Smooth muscle cell (in vitro differentiated cells): Measurements from ENCODE around the gene ARF6. TPM values are rescaled to one million over a fixed set of nuclear protein-coding genes. Genes with fewer than 3 reads are reported as not detected.

Source experiments
- DNase-seq: peaks from one replicate; lab custom pipeline; 2025; ENCODE audit not compliant: unreplicated experiment; lab: John Stamatoyannopoulos, UW
- H2AFZ ChIP-seq: fragments of 200-600 bp; sonication (generic); 2 replicates; pipeline ENCODE4 v1.6.0; 2016; ENCODE audit warnings: antibody characterized with exemption, low read depth, mild to moderate bottlenecking
- H3F3A ChIP-seq: fragments of 200-600 bp; sonication (generic); 2 replicates; pipeline ENCODE4 v1.6.0; 2017; ENCODE audit warnings: antibody characterized with exemption, low read depth
- H3K27ac ChIP-seq: fragments of 200-600 bp; sonication (generic); 2 replicates; pipeline ENCODE4 v1.5.1; 2016; ENCODE audit warnings: low read depth, mild to moderate bottlenecking
- H3K27me3 ChIP-seq: fragments of 200-600 bp; sonication (generic); 2 replicates; pipeline ENCODE4 v1.6.1; 2016; ENCODE audit warnings: low read depth, mild to moderate bottlenecking
- H3K36me3 ChIP-seq: fragments of 200-600 bp; sonication (generic); 2 replicates; pipeline ENCODE4 v1.5.1; 2016; ENCODE audit warnings: low read depth
- H3K4me1 ChIP-seq: fragments of 200-600 bp; sonication (generic); 2 replicates; pipeline ENCODE4 v1.5.1; 2016; ENCODE audit warnings: low read depth
- H3K4me2 ChIP-seq: fragments of 200-600 bp; sonication (generic); 2 replicates; pipeline ENCODE4 v1.6.0; 2016; ENCODE audit warnings: mild to moderate bottlenecking
- H3K4me3 ChIP-seq: fragments of 200-600 bp; sonication (generic); 2 replicates; pipeline ENCODE4 v1.5.1; 2016; ENCODE audit warnings: mild to moderate bottlenecking
- H3K79me2 ChIP-seq: fragments of 200-600 bp; sonication (generic); 2 replicates; pipeline ENCODE4 v1.6.0; 2016; ENCODE audit warnings: low read depth, mild to moderate bottlenecking
- H3K9ac ChIP-seq: fragments of 200-600 bp; sonication (generic); 2 replicates; pipeline ENCODE4 v1.6.0; 2016; ENCODE audit warnings: low read depth
- H3K9me3 ChIP-seq: fragments of 200-600 bp; sonication (generic); replicated peaks from 2 replicates; pipeline ENCODE4 v1.5.1; 2016; ENCODE audit warnings: low read depth
- H4K20me1 ChIP-seq: fragments of 200-600 bp; sonication (generic); 2 replicates; pipeline ENCODE4 v1.6.0; 2016; ENCODE audit warnings: low read depth
- WGBS: methylation state at CpG from one replicate; pipeline ENCODE4 v1.1.7; 2016; ENCODE audit warnings: low lambda C conversion rate; 5-methylcytosine and 5-hydroxymethylcytosine counted together
- polyA plus RNA-seq: library from polyadenylated mRNA; unstranded; fragments of >200 nt; fragmentation: Nextera tagmentation; extraction: Ambion mirVana; gene quantifications from 2 replicates; pipeline ENCODE4 v1.2.1, GENCODE V29; 2016
- total RNA-seq: library from RNA; depleted of rRNA; stranded (reverse); fragments of >200 nt; gene quantifications from 2 replicates; pipeline ENCODE4 v1.2.3, GENCODE V29; 2014
- TF ChIP-seq, protein P1 (sequence below): fragments of 200-600 bp; sonication (generic); IDR thresholded peaks from 2 replicates; pipeline ENCODE4 v1.5.1; 2017; ENCODE audit warnings: borderline replicate concordance, mild to moderate bottlenecking, antibody characterized with exemption; ENCODE audit not compliant: insufficient read depth, poor library complexity, severe bottlenecking

ARF6 gene
- total and polyA plus RNA-seq, 2 experiments from 2014 or later = 59.8 to 68.7 TPM

DNA sequence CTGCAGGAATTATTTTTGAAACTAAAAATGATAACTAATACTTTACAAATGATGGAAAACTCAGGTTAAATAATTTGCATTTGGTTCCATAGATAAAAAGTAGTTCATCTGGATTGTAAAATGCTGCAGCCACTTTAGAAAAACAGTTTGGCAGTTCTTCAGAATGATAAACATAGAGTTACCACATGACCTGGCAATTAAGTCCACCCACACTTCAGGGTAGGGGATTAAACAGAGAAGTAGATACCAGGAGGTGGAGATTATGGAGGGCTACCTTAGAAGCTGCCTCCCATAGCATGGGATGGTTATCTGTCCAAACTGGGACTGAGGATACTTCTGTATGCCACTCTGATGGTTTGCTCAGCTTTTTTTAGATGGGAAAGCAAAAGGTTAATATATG lies 22.2 kb downstream of the ARF6 start:
- Histone ChIP-seq H3K27ac (no peak overlapping the region), H3K27me3 (no peaks in the 10 kb centered on the region), H3K4me2 (peak overlapping the region; percentile 49), H2AFZ (peak overlapping the region; percentile 83), H3K4me3 (no peak overlapping the region), H3K9me3 (no peaks in the 10 kb centered on the region), H3K4me1 (peaks cover 3% of the 10 kb centered on the region), H3K36me3 (no peaks in the 10 kb centered on the region), H3F3A (peaks cover 18% of the 10 kb centered on the region), H4K20me1 (no peaks in the 10 kb centered on the region), H3K9ac (no peak overlapping the region), H3K79me2 (no peaks in the 10 kb centered on the region)
- TF ChIP-seq, protein P1, sequence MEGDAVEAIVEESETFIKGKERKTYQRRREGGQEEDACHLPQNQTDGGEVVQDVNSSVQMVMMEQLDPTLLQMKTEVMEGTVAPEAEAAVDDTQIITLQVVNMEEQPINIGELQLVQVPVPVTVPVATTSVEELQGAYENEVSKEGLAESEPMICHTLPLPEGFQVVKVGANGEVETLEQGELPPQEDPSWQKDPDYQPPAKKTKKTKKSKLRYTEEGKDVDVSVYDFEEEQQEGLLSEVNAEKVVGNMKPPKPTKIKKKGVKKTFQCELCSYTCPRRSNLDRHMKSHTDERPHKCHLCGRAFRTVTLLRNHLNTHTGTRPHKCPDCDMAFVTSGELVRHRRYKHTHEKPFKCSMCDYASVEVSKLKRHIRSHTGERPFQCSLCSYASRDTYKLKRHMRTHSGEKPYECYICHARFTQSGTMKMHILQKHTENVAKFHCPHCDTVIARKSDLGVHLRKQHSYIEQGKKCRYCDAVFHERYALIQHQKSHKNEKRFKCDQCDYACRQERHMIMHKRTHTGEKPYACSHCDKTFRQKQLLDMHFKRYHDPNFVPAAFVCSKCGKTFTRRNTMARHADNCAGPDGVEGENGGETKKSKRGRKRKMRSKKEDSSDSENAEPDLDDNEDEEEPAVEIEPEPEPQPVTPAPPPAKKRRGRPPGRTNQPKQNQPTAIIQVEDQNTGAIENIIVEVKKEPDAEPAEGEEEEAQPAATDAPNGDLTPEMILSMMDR = no peak
- no peak for DNase-seq

DNA sequence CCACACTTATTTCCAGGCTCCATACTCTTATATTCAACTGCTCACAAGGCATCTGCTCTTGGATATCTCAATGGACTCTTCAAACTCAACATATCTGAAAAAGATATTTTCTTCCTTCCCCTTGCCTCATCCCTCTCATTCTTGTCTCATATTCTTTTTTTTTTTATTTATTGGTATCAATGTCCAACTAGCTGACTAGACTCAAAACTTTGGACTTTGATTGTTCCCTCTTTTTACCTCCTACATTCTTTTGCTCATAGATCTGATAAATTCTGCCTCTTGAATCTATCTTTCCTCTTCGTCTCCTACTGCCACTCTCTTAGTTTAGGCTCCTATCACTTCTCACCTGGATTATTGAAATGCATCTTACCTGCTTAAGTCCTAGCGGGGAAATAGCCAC lies 25.8 kb downstream of the ARF6 start:
- TF ChIP-seq, protein P1 = no peak
- DNase-seq = no peak
- Histone ChIP-seq H3F3A (peaks cover 6% of the 10 kb centered on the region), H3K4me3 (no peak overlapping the region), H3K36me3 (no peaks in the 10 kb centered on the region), H3K27ac (no peak overlapping the region), H2AFZ (no peak overlapping the region), H3K4me1 (no peaks in the 10 kb centered on the region), H3K4me2 (no peak overlapping the region), H4K20me1 (no peaks in the 10 kb centered on the region), H3K27me3 (no peaks in the 10 kb centered on the region), H3K9ac (no peak overlapping the region), H3K9me3 (no peaks in the 10 kb centered on the region), H3K79me2 (no peaks in the 10 kb centered on the region)
- 93% methylated on average over 2 of the region's 2 CpGs for WGBS

DNA sequence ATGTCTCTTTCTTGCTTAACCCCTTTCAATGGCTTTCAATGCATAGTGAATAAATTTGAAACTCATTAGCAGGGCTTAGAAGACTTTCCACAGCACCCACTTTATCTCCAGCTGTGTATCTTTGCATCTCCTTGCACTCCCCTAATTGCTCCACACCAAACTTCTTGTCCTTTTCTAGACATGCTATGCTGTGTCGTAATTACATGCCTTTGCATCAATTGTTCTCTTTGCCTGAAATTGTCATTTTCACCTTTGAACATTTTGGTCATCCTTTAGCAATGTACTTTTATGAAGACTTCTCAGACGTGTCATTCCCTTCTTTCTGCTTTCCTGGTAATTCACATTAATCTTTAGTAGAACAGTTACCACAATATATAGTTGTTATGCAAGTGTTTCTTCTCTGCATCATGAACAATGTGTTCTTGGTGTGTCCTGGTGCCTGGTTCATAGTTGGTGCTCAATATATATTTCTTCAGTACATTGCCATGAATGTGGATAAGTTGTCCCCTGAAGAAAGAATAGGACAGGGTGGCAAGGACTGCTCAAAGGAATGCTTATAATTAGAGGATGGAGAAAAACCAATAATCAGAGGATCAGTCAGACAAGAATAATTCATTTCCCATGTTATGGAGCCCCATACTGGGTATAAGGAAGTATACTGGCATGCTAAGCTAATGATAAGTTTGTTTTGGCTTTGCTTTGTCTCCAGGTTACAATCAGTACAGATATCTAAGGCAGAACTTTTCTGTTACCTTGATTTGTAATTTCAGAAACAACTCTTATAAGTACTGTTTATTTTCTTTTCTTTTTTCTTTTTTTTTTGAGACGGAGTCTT lies 27.2 kb downstream of the ARF6 start:
- DNase-seq = no peak
- TF ChIP-seq, protein P1 = no peak
- peaks cover 6% of the 10 kb centered on the region for H3F3A ChIP-seq
- 82% methylated on average over 3 of the region's 3 CpGs for WGBS
- no peaks in the 10 kb centered on the region for H3K36me3 ChIP-seq
- H2AFZ ChIP-seq = no peak overlapping the region
- H3K27ac ChIP-seq = no peak overlapping the region
- no peak overlapping the region for H3K9ac ChIP-seq
- no peak overlapping the region for H3K4me3 ChIP-seq
- no peaks in the 10 kb centered on the region for H3K79me2 ChIP-seq
- H3K27me3 ChIP-seq = no peaks in the 10 kb centered on the region
- no peaks in the 10 kb centered on the region for H4K20me1 ChIP-seq
- no peaks in the 10 kb centered on the region for H3K9me3 ChIP-seq
- no peaks in the 10 kb centered on the region for H3K4me1 ChIP-seq
- no peak overlapping the region for H3K4me2 ChIP-seq

DNA sequence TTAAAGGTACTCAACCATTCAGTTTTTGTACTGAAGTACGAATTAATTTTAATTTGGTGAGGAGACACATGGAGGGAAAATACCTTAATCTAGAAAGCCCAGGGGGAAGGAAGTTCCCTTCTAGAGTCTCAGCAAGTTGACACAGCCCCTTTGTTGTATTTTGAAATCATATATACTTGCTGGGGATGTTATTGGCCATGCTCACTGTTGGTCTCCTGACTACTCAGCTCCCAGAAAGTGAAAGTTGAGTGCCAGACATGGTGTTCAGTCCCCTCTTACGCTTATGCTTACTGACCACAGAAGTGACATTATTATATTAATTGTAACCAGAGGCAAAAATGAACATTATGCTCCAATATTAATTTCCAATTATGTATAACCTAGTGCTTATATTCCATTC lies 28.1 kb downstream of the ARF6 start:
- Histone ChIP-seq H3K27ac (no peak overlapping the region), H3F3A (peaks cover 6% of the 10 kb centered on the region), H4K20me1 (no peaks in the 10 kb centered on the region), H3K79me2 (no peaks in the 10 kb centered on the region), H3K36me3 (no peaks in the 10 kb centered on the region), H3K4me2 (no peak overlapping the region), H3K4me1 (no peaks in the 10 kb centered on the region), H3K9ac (no peak overlapping the region), H3K9me3 (no peaks in the 10 kb centered on the region), H3K27me3 (no peaks in the 10 kb centered on the region), H2AFZ (no peak overlapping the region), H3K4me3 (no peak overlapping the region)
- no peak for DNase-seq
- TF ChIP-seq, protein P1 = no peak
- WGBS = 98% methylated on average over 2 of the region's 2 CpGs
